ENCODE results near the gene SAPCD2.

Gene SAPCD2

DNA sequence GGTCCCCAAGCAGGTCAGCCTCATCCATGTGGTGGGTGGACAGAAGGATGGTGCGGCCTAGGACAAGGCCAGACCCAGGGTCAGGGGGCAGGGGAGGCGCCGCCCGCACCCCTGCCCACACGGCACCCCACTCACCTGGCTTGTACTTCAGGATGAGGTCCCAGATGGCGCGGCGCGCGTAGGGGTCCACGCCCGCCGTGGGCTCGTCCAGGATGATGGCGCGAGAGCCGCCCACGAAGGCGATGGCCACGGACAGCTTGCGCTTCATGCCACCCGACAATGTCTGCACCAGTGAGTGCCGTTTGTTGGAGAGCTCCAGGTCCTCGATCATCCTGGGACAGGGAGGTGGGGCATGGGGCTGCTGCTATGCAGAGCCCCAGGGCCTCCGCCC is 54.8 kb downstream of the SAPCD2 start:
- H3K4me1 Mint-ChIP-seq, result no peaks in the 10 kb centered on the region
- no peak overlapping the region for H3K27ac Mint-ChIP-seq
- no peaks in the 10 kb centered on the region for H3K27me3 Mint-ChIP-seq
- ATAC-seq (ENCODE audit: low read depth) (no peak), DNase-seq (ENCODE audit: low spot score in 2 of 2) (no peak)
- no peaks in the 10 kb centered on the region for H3K9me3 Mint-ChIP-seq
- no peak overlapping the region for H3K4me3 Mint-ChIP-seq
- H3K36me3 Mint-ChIP-seq, result peaks cover 10% of the 10 kb centered on the region

DNA sequence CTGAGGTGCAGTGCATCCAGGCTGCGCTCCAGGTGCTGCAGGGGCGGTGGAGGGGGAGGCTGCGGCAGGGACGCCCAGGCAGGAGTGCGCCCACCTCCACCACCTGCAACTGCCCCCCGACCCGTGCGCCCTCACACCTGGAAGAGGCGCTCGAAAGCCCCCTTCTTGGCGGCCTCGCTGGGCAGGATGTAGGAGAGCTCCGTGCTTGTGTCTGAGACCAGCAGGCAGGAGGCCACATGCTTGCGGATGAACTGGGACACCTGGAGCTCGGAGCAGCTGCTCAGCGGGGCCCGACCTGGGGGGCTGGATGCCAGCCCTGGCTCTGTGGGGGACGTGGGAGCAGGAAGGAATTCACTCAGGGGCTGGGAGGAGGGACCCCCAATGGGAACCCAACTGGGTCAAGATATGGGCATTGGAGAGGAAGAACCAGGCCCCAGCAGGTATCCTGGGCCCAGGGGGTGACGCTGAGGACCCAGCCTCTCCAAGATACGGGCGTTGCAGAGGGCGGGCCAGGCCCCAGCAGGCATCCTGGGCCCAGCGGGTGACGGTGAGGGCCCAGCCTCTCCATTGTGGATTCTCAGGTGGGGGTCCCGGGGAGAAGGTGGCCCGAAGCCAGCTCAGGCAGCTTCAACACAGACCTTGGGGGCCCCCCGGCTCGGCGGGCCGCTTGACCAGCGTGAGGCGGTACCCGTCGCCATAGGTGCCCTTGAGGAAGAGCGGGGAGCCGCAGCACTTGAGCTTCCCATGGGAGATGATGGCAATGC is 55.4 kb downstream of the SAPCD2 start:
- Mint-ChIP-seq H3K4me3 (no peak overlapping the region), H3K27me3 (no peaks in the 10 kb centered on the region), H3K36me3 (peaks cover 10% of the 10 kb centered on the region), H3K27ac (no peak overlapping the region), H3K9me3 (no peaks in the 10 kb centered on the region), H3K4me1 (no peaks in the 10 kb centered on the region)
- no peak for DNase-seq (ENCODE audit: low spot score in 2 of 2)
- no peak for ATAC-seq (ENCODE audit: low read depth)

DNA sequence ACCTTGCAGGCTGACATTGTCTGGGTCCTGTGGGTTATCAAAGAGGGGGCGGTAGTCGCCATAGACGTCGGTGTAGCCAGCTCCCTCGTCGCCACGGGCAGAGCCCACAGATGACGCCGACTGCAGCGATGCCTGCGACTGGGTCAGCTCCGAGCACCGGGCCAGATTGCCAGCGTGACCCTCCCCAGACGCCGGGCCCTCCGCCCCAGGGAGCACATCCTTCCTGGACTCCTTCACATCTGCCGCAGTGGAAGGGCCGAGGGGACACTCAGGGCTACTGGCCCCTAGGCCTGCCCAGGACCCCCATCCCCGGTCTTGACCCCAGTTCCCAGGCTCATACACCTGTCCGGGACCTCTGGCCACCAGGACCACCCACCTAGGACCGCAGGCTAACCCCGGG is 56.2 kb downstream of the SAPCD2 start:
- DNase-seq (ENCODE audit: low spot score in 2 of 2), result no peak
- Mint-ChIP-seq H3K4me3 (no peak overlapping the region), H3K36me3 (peaks cover 10% of the 10 kb centered on the region), H3K27ac (no peak overlapping the region), H3K4me1 (no peaks in the 10 kb centered on the region), H3K27me3 (no peaks in the 10 kb centered on the region), H3K9me3 (no peaks in the 10 kb centered on the region)
- no peak for ATAC-seq (ENCODE audit: low read depth)

DNA sequence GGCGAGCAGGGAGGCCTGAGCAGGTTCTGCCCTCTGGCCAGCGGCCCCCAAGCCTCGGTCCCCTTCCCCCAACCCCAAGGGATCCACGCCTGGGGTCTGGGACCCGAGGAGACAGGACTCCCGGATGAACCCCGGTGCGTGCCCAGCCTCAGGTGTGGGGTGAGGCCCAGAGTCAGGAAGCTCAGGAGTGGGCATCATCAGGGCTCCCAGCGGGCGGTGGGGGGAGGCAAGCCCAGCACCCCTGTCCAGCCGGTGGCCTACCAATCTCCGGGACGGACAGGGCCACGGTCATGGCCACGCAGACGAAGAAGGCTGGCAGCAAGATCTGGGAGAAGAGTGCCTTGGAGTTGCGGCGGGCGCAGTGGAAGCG is 56.8 kb downstream of the SAPCD2 start:
- Mint-ChIP-seq H3K4me1 (no peaks in the 10 kb centered on the region), H3K27me3 (no peaks in the 10 kb centered on the region), H3K36me3 (peaks cover 9% of the 10 kb centered on the region), H3K9me3 (no peaks in the 10 kb centered on the region), H3K27ac (no peak overlapping the region), H3K4me3 (no peak overlapping the region)
- DNase-seq (ENCODE audit: low spot score in 2 of 2) (no peak), ATAC-seq (ENCODE audit: low read depth) (no peak)

DNA sequence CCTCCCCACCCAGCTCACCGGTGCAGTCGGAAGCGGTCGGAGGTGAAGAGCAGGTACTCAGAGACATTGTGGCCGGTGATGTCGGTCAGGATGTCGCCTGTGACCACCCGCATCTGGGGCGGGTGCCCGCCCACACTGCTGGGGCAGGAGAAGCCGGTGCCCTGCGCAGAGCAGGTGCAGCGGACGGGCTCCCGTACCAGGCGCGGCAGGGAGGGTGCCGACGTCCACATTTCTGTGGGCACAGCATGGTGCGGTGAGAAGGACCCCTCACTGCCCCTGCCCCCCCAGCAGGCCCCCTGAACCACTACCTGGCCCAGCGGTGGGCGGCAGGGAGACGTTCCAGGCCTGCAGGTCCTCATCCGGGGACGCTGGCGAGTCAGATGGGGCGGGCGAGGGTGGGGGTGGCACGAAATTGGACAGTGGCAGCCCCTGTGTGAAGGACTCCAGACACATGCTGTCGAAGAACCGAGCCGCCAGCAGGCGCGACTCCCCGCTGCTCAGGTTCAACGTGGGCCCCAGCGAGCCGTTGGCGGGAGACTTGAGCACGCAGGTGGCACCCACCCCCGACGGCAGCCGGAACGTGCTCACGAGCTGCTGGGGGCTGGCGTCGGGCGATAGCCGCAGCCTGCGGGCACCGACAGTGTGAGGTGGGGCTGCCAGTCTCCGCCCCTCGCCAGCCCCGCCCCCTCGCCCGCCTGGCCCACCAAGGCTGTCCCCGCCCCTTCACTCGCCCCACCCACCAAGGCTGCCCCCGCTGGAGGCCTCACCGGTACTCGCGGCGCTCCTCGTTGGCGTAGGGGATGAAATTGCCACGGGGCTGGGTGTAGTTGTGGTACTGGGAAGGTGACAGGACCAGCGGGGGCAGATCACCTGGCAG is 57.4 kb downstream of the SAPCD2 start:
- H3K9me3 Mint-ChIP-seq, result no peaks in the 10 kb centered on the region
- no peak overlapping the region for H3K27ac Mint-ChIP-seq
- DNase-seq (ENCODE audit: low spot score in 2 of 2) (no peak), ATAC-seq (ENCODE audit: low read depth) (no peak)
- peaks cover 7% of the 10 kb centered on the region for H3K36me3 Mint-ChIP-seq
- no peaks in the 10 kb centered on the region for H3K27me3 Mint-ChIP-seq
- no peak overlapping the region for H3K4me3 Mint-ChIP-seq
- no peaks in the 10 kb centered on the region for H3K4me1 Mint-ChIP-seq

All from memory B cell (primary cell).